Ascending aorta (tissue), 2 donors: ENCODE measurements around the gene CTSL. TPM values are rescaled to one million over a fixed set of nuclear protein-coding genes. Genes with fewer than 3 reads are reported as not detected.

Source experiments
- DNase-seq, 2 donors: peaks; one replicate each; pipeline ENCODE4 v3.0.0-alpha.2; 2019; ENCODE audit warnings: low spot score in 2 of 2
- H3K27ac ChIP-seq, 2 donors: fragments of 200-600 bp; sonication (generic); one replicate each; pipeline ENCODE4 v1.5.1; 2016 to 2017; ENCODE audit warnings: mild to moderate bottlenecking in 1 of 2
- H3K27me3 ChIP-seq: fragments of 200-600 bp; sonication (generic); one replicate; pipeline ENCODE4 v1.5.1; 2017
- H3K36me3 ChIP-seq, 2 donors: fragments of 200-600 bp; sonication (generic); one replicate each; pipeline ENCODE4 v1.5.1; 2016
- H3K4me1 ChIP-seq, 2 donors: fragments of 200-600 bp; sonication (generic); one replicate each; pipeline ENCODE4 v1.5.1; 2016 to 2017; ENCODE audit warnings: mild to moderate bottlenecking in 1 of 2
- H3K4me3 ChIP-seq, 2 donors: fragments of 200-600 bp; sonication (generic); one replicate each; pipeline ENCODE4 v1.5.1; 2016 to 2017; ENCODE audit warnings: mild to moderate bottlenecking in 1 of 2
- H3K9me3 ChIP-seq, 2 donors: fragments of 200-600 bp; sonication (generic); one replicate each; pipeline ENCODE4 v1.5.1; 2016
- intact Hi-C: fragments of 100-400 bp; cut with DNase I; formaldehyde crosslinking; loops from one replicate; pipeline ENCODE4 v1.15.1; 2023
- total RNA-seq: library from RNA; depleted of rRNA; stranded (reverse); fragments of >200 nt; gene quantifications from one replicate; pipeline ENCODE4 v1.1.0, GENCODE V29; 2016
- TF ChIP-seq, protein P1 (sequence below), 3 experiments: fragments of 200-600 bp in 2 of 3; fragments of 450-650 bp in 1 of 3; sonication (generic) in 2 of 3; IDR thresholded peaks; one replicate each; pipeline ENCODE4 v1.5.1; 2016 to 2019; ENCODE audit warnings: antibody characterized with exemption in 3 of 3, mild to moderate bottlenecking in 1 of 3, moderate library complexity in 1 of 3

CTSL gene
- total RNA-seq, 1 donor from 2014 or later: 97.8 TPM

GRCh38 chr9:87763286-87763685 lies 37.4 kb downstream of the CTSL start:
- no peak overlapping the region for H3K27ac ChIP-seq
- no peak overlapping the region for H3K4me3 ChIP-seq
- H3K36me3 ChIP-seq: no peaks in the 10 kb centered on the region
- TF ChIP-seq, protein P1, sequence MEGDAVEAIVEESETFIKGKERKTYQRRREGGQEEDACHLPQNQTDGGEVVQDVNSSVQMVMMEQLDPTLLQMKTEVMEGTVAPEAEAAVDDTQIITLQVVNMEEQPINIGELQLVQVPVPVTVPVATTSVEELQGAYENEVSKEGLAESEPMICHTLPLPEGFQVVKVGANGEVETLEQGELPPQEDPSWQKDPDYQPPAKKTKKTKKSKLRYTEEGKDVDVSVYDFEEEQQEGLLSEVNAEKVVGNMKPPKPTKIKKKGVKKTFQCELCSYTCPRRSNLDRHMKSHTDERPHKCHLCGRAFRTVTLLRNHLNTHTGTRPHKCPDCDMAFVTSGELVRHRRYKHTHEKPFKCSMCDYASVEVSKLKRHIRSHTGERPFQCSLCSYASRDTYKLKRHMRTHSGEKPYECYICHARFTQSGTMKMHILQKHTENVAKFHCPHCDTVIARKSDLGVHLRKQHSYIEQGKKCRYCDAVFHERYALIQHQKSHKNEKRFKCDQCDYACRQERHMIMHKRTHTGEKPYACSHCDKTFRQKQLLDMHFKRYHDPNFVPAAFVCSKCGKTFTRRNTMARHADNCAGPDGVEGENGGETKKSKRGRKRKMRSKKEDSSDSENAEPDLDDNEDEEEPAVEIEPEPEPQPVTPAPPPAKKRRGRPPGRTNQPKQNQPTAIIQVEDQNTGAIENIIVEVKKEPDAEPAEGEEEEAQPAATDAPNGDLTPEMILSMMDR (IDR thresholded peaks at IDR 0.05): no peak
- no peaks in the 10 kb centered on the region for H3K27me3 ChIP-seq
- H3K9me3 ChIP-seq: no peaks in the 10 kb centered on the region
- intact Hi-C loops: no loop called here
- DNase-seq: no peak
- H3K4me1 ChIP-seq: no peaks in the 10 kb centered on the region

DNA sequence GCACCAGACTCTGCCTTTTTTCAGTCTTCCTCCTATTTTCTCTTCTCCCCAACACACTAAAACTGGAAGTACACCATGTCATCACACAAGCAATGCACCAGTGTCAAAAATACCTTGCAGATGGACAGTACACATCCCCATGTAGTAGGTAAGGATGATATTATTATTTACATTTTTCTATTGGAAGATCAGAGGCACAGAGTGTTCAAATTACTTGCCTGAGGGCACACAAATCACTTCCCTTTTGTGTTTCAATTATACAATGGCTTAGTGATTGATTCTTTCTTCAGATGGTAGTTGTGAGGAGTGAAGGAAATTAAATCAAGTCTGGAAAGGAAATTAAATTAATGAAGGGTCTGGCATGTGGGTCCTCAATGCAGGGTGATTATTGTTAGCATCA lies 39.6 kb downstream of the CTSL start:
- intact Hi-C loops: no loop called here

GRCh38 chr9:87766697-87767096 lies 40.8 kb downstream of the CTSL start:
- no peak overlapping the region for H3K4me3 ChIP-seq
- H3K9me3 ChIP-seq: no peaks in the 10 kb centered on the region
- no peaks in the 10 kb centered on the region for H3K4me1 ChIP-seq
- intact Hi-C loops: no loop called here
- TF ChIP-seq, protein P1 (IDR thresholded peaks at IDR 0.05): no peak
- no peaks in the 10 kb centered on the region for H3K27me3 ChIP-seq
- no peak overlapping the region for H3K27ac ChIP-seq
- DNase-seq: no peak
- no peaks in the 10 kb centered on the region for H3K36me3 ChIP-seq

More for the DNA sequence above, 39.6 kb downstream of the CTSL start:
- no peaks in the 10 kb centered on the region for H3K36me3 ChIP-seq
- H3K27ac ChIP-seq: no peak overlapping the region
- no peaks in the 10 kb centered on the region for H3K27me3 ChIP-seq
- DNase-seq: no peak
- H3K4me3 ChIP-seq: no peak overlapping the region
- no peaks in the 10 kb centered on the region for H3K9me3 ChIP-seq
- TF ChIP-seq, protein P1 (IDR thresholded peaks at IDR 0.05): no peak
- no peaks in the 10 kb centered on the region for H3K4me1 ChIP-seq

DNA sequence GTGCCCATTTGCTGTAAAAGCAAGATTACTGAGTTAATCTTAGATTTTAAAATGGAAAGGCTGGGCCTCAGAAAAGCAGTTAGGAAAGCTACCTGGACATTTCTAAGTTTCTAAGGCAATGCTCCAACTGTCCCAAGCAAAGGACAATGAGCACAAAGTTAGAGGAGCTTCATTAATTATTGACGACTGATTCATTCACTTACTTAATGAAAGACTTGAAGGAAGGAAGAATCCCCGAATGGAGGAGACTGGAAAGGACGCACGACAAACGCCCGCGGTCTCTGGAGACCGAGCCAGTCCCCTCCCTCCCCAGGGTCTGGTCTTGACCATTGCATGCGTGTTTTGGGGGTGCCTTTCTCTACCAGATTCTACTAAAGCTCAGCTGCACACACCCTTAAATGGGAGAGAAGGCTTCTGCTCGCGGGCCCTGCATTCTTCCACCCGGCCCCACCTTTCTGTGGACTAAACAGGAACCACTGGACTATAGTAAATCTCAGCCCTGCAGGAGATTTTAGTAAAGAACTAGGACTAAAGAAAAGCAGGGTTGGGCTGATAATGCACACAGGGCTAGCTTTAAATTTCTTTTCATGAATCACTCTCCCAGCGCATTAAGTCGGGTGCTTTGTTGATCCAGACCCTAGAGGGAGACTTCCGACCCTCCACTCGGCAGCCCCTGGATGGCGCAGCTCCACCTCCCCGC lies 44.8 kb downstream of the CTSL start:
- Histone ChIP-seq H3K9me3 (no peaks in the 10 kb centered on the region), H3K4me3 (no peak overlapping the region), H3K27me3 (no peaks in the 10 kb centered on the region), H3K27ac (no peak overlapping the region), H3K4me1 (no peaks in the 10 kb centered on the region), H3K36me3 (no peaks in the 10 kb centered on the region)
- no peak for DNase-seq
- intact Hi-C loops: no loop called here
- TF ChIP-seq, protein P1 (IDR thresholded peaks at IDR 0.05): no peak

- Histone ChIP-seq H3K27me3 (no peaks in the 10 kb centered on the region), H3K27ac (no peak overlapping the region), H3K4me3 (no peak overlapping the region), H3K4me1 (no peaks in the 10 kb centered on the region), H3K9me3 (no peaks in the 10 kb centered on the region), H3K36me3 (no peaks in the 10 kb centered on the region)
- no peak for DNase-seq
- TF ChIP-seq, protein P1 (IDR thresholded peaks at IDR 0.05): no peak
- intact Hi-C loops: no loop called here
Measured at GRCh38 chr9:87771316-87772006, 45.5 kb downstream of the CTSL start.
